ENCODE results near the gene NEGR1. TPM values are rescaled to one million over a fixed set of nuclear protein-coding genes. Genes with fewer than 3 reads are reported as not detected.

NEGR1 gene
- total RNA-seq, 1 experiment from 2014 or later, result 2.9 TPM

- no peak for TF ChIP-seq ATF6 (CRISPR knock-in tag; IDR thresholded peaks at IDR 0.05)
Observed at GRCh38 chr1:71399594-71399993, 882.7 kb downstream of the NEGR1 start (continued).

- DNase-seq (ENCODE audit: low spot score) (no peak), ATAC-seq (peak; percentile 90)
- no peak overlapping the region for H3K27ac Mint-ChIP-seq
- peaks cover 18% of the 10 kb centered on the region for H3K4me1 Mint-ChIP-seq
- TF ChIP-seq NFYB (CRISPR knock-in tag; conservative IDR thresholded peaks at IDR 0.05; ENCODE audit: low read depth), result no peak
- no peak for TF ChIP-seq HMGA2 (CRISPR knock-in tag; IDR thresholded peaks at IDR 0.05)
- TF ChIP-seq NR2C2 (CRISPR knock-in tag; IDR thresholded peaks at IDR 0.05), result no peak
- TF ChIP-seq ZNF532 (CRISPR knock-in tag; IDR thresholded peaks at IDR 0.05; ENCODE audit: borderline replicate concordance), result no peak
- TF ChIP-seq ZNF317 (CRISPR knock-in tag; IDR thresholded peaks at IDR 0.05; ENCODE audit: borderline replicate concordance, low read depth), result no peak
- H3K9me3 Mint-ChIP-seq, result peaks cover 49% of the 10 kb centered on the region
- peaks cover 64% of the 10 kb centered on the region for H3K27me3 Mint-ChIP-seq (ENCODE audit: low read depth)
- no peak overlapping the region for H3K4me3 Mint-ChIP-seq
- ChIA-PET POLR2A (no interaction called here), CTCF (interaction anchor here (2.0 kb wide), 1 partner anchor 36 kb away, joined by 4 read pairs; no protein-coding TSS in a partner anchor)
- peaks cover 13% of the 10 kb centered on the region for H3K36me3 Mint-ChIP-seq
Observed at GRCh38 chr1:71393301-71393700, 889.0 kb downstream of the NEGR1 start.

- CTCF ChIA-PET, result no interaction called here
- no peak overlapping the region for H3K27ac Mint-ChIP-seq
- peaks cover 18% of the 10 kb centered on the region for H3K4me1 Mint-ChIP-seq
- DNase-seq (ENCODE audit: low spot score) (no peak), ATAC-seq (no peak)
- H3K4me3 Mint-ChIP-seq, result no peak overlapping the region
- peaks cover 55% of the 10 kb centered on the region for H3K9me3 Mint-ChIP-seq
- POLR2A ChIA-PET, result interaction anchor here (0.7 kb wide), 1 partner anchor 260 kb away, joined by 9 read pairs; no protein-coding TSS in a partner anchor
- peaks cover 13% of the 10 kb centered on the region for H3K36me3 Mint-ChIP-seq
- H3K27me3 Mint-ChIP-seq (ENCODE audit: low read depth), result peaks cover 51% of the 10 kb centered on the region
- TF ChIP-seq FOXP4 (CRISPR knock-in tag; IDR thresholded peaks at IDR 0.05), result no peak
- no peak for TF ChIP-seq JUN (CRISPR knock-in tag; IDR thresholded peaks at IDR 0.05)
- TF ChIP-seq EMX1 (CRISPR knock-in tag; IDR thresholded peaks at IDR 0.05), result no peak
- TF ChIP-seq ZNF396 (CRISPR knock-in tag; IDR thresholded peaks at IDR 0.05; ENCODE audit: borderline replicate concordance), result no peak
- TF ChIP-seq CREM (CRISPR knock-in tag; IDR thresholded peaks at IDR 0.05), result no peak
- no peak for TF ChIP-seq USF1 (CRISPR knock-in tag; IDR thresholded peaks at IDR 0.05)
- TF ChIP-seq ELF4 (CRISPR knock-in tag; IDR thresholded peaks at IDR 0.05; ENCODE audit: low read depth), result no peak
- TF ChIP-seq IRF2 (CRISPR knock-in tag; IDR thresholded peaks at IDR 0.05; ENCODE audit: borderline replicate concordance, low read depth), result no peak
- TF ChIP-seq ATF6 (CRISPR knock-in tag; IDR thresholded peaks at IDR 0.05), result no peak
- no peak for TF ChIP-seq MAX (CRISPR knock-in tag; IDR thresholded peaks at IDR 0.05)
- TF ChIP-seq ZNF263 (CRISPR knock-in tag; IDR thresholded peaks at IDR 0.05; ENCODE audit: low read depth), result no peak
- TF ChIP-seq TEAD4 (CRISPR knock-in tag; IDR thresholded peaks at IDR 0.05), result no peak
- no peak for TF ChIP-seq TEAD1 (CRISPR knock-in tag; IDR thresholded peaks at IDR 0.05)
- no peak for TF ChIP-seq RORB (CRISPR knock-in tag; IDR thresholded peaks at IDR 0.05)
- no peak for TF ChIP-seq NR2C2 (CRISPR knock-in tag; IDR thresholded peaks at IDR 0.05)
- no peak for TF ChIP-seq CREB1 (CRISPR knock-in tag; IDR thresholded peaks at IDR 0.05)
- TF ChIP-seq RELA (CRISPR knock-in tag; IDR thresholded peaks at IDR 0.05; ENCODE audit: borderline replicate concordance), result no peak
- TF ChIP-seq E2F5 (CRISPR knock-in tag; IDR thresholded peaks at IDR 0.05), result no peak
Observed at GRCh38 chr1:71390518-71390917, 891.8 kb downstream of the NEGR1 start.
